NT2/D1 (cell line): ENCODE data around the gene BCORL1.

ENCODE experiments used
- SUZ12 ChIP-seq: IDR thresholded peaks from 2 replicates; pipeline ENCODE4 v1.6.1; 2011; ENCODE audit not compliant: insufficient read length, insufficient read depth; ENCODE audit errors: extremely low read depth
- ZNF274 ChIP-seq: IDR thresholded peaks from 2 replicates; pipeline ENCODE4 v1.6.1; 2011; ENCODE audit warnings: mild to moderate bottlenecking, low read depth, low read length

DNA sequence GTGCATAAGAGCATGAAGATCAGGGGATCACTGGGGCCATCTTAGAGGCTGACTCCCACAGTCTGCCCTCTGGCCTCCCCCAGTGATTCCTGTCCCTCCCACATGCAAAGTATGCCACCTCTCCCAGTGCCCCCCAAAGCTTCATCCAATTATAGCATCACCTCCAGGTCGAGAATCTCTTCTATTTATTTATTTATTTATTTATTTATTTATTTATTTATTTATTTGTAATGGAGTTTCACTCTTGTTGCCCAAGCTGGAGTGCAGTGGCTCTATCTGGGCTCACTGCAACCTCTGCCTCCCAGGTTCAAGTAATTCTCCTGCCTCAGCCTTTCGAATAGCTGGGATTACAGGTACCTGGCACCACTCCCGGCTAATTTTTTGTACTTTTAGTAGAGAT is 50.1 kb downstream of the BCORL1 start:
- TF ChIP-seq ZNF274 (no peak), SUZ12 (no peak)
